Eye (tissue), 1 donor: Measurements from ENCODE around the gene ABCC5.

Experiments
- DNase-seq: peaks from one replicate; pipeline ENCODE4 v3.0.0-alpha.2; 2015

ABCC5 gene

GRCh38 chr3:183968666-183969245 lies 48.9 kb downstream of the ABCC5 start:
- DNase-seq = no peak

DNA sequence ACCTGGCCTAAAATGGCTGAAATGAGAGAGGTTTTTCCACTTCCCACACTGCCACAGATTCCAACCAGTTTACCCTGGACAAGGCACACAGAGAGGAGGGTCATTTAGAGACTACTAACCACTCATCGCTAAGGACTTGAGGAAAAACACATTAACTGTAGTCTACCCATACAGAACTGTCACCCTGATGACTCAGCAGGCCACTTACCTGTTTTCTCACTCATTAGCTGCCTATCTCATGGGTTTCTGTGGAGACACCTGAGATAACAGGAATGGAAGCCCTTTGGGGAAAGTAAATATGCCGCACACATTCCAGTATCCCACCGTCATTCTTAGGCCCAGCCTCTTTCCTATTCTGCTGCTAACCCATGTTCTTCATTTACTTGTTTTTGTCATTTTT lies 50.0 kb downstream of the ABCC5 start:
- no peak for DNase-seq

DNA sequence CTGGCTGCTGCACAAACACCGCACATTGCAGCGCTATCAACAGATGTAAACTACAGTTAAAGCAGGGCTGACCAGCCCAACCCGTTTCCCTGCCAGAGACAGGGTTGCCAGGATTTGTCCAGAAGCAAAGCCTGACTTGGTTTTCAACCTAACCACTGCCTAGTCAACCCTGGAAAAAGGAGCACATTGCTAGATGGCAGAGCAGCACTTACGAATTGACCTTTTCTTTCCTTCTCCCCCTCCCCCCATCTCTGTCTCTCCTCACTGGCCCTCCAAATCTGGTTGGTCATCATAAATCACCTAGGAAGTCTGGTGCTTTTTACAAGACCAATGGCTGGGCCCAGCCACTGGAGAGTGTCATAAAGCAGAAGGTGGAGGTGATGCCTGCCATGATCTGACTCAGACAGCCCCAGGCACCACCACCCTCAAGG lies 51.3 kb downstream of the ABCC5 start:
- no peak for DNase-seq

- peak; percentile 5 for DNase-seq
Observed at GRCh38 chr3:183962807-183963206, 54.9 kb downstream of the ABCC5 start.

GRCh38 chr3:183959214-183959613 lies 58.5 kb downstream of the ABCC5 start:
- DNase-seq = no peak

DNA sequence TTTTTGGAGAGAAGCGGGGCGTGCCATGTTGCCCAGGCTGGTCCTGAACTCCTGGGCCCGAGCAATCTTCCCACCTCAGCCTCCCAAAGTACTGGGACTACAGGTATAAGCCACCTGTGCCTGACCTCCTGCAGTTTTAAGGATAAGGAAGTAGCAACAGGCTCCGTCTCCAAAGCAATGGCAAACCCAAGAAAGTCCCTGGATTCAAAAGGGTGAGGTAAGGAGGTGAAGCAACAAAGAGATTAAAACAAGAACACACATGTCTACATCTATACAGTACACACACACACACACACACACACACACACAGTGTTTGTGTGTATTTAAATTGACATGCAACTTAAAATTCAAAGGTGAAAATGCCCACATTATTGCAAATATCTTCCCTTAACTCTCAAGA lies 58.9 kb downstream of the ABCC5 start:
- DNase-seq = no peak

GRCh38 chr3:183958226-183958625 lies 59.5 kb downstream of the ABCC5 start:
- no peak for DNase-seq

DNA sequence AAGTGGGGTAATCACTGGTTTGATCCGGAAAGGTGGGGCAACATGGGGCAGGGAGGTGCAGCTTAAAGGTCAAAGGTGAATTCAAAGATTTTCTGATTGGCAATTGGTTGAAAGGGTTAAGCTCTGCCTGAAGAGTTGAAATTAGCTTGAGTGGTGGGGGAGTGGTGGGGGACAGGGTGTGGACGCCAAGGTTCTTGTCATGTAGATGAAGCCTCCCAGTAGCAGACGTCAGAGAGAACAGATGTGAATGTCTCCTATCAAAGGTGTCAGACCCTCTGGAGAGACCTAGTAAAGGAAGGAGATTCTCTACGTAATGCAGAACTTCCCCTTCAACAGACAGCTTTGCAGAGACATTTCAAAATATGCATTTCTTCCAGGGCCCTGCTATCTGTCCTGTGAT lies 62.8 kb downstream of the ABCC5 start:
- DNase-seq = no peak

DNA sequence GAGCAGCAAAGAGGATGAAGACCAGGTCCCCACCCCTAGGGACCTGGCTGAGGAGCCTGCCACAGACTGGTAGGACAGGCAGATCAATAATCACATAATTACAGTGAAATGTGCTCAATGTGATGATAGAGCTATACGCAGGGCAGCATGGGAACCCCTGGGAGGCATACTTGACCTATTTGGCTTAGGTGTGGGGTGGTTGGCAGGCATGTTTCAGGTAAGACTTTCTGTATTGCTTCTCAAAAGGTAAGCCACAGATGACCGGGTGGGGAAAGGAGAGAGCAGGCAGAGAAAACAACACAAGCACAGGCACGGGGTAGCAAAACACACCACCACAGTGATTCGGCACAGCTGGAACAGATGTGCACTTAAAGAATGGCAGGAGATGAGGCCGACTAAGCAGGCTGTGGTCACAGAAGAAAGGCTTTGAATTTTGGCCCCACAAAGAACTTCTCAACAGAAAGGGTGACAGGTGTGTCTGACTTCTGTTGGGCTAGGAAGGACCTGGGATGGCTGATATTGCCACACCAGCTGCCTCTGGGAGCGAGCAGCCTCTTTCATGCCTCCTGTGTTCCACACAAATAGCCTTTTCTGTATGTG lies 64.1 kb downstream of the ABCC5 start:
- DNase-seq = no peak

DNA sequence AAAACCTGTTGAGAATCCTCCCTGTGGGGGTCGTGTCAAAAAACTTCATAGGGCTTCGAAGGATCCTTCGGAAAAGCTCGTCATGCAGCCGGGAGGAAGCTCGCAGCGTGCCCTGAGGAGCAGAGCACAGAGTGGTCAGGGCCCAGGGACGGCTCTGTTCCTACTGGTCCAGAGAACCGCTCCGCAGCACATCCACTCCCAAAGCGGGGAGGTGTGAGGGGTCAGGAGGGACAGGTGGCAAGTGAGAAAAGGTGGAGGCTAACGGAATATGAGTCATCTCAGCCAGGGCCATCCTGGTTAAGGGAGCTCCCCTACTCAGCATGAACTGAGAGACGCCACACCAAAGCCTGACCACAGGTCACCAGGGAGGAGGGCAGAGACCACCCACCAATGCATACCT lies 66.2 kb downstream of the ABCC5 start:
- DNase-seq = no peak

DNA sequence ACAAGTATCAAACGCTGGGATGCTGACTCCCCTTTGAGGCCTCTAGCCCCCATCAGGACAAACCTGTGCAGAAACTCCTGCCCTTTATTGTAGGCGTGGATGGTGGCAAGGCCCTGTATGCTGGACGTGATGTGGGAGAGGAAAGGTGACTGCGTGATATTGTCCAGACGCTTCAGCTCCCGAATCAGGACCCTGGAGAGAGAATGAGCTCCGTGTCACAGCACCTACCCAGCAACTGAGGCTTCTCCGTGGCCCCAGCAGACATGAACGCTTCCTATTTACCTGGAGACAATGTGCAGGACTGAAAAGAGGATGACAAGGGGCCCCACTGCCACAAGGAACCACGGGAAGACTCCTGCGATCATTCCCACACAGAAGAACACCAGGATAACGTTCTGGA lies 68.0 kb downstream of the ABCC5 start:
- no peak for DNase-seq

GRCh38 chr3:183946037-183946436 lies 71.6 kb downstream of the ABCC5 start:
- no peak for DNase-seq

- no peak for DNase-seq
Observed at GRCh38 chr3:183944775-183945174, 72.9 kb downstream of the ABCC5 start.

DNA sequence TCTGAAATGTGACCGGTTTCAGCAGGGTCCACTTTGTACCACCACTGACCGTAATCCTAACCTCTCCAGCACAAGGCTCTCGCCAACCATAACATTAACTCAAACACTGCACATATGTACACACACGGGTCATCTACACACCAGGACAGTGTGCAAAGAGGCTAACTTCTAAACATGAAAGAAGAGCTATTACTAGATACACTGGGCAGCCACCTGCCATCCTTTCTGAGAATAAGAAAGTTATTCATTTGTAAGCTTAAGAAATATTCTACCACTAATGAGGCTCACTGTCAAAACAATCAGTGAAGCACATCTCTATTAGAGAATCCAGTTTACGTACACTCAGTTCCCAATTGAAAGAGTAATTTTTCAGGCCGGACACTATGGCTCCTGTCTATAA lies 73.9 kb downstream of the ABCC5 start:
- no peak for DNase-seq

DNA sequence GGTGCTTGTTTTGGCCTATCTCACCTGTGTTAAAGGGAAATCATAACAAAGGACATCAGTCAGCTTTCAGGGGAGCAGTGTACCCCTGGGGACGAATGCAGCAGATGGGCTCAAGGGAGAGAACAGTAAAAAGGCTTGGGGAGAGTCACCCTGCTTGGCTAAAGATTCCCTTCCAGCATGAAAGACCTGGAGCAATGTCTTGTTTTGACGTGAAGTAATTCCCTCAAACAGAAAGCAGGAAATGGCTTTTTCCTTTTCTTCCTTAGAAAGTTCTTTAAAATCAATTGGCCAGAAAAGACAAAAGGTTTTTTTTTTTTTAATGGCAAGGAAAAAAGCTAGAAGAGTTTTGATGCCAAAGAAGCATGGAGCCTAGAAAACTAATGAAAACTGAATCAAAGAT lies 76.5 kb downstream of the ABCC5 start:
- DNase-seq = no peak

DNA sequence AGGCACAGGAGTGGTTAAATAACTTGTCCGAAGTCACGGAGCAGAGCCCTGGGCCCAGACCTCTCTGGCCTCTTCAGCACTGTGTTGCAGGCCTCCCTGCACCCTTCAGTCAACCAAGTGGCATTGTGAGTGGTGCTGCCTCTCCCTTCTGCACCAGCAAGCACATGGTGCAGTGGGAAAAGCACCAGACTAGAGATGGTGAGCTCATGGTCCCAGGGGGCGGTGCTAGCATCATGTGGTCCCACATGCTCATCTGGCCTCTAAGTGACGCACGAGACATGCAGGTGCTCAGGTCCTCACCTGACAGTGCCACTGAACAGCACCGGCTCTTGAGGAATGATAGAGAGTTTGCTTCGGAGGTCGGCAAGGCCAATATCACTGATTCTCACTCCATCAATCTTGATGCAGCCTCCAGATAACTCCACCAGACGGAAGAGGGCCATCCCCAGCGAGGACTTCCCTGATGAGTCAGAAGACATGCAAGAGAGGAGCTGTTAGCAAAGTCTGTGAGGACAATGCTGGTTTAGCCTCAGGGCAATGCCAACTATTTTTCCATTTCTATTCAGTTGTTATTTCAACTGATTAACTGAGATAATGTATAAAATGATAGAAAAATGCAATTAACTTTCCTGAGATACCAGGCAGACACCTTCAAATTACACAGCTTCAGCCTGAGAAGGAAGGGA lies 79.9 kb downstream of the ABCC5 start:
- no peak for DNase-seq

DNA sequence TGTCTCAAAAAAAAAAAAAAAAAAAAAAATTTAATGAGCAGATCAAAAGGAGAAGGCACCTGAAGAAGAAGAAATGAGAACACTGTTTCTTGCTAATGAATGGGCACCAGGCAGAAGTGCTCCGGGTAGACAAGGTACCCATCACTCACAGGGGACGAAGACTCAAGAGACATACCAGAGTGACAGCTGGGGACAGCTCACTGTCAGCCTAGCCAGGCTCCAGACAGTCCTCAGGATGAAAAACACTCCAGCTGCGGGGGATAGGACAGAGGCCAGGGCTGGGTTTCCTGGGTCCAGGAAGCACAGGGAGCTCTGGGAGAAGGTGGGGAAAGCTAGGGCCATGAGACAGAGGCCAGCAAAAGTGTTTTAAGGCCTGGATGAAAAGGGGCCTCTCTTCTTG lies 84.5 kb downstream of the ABCC5 start:
- no peak for DNase-seq

DNA sequence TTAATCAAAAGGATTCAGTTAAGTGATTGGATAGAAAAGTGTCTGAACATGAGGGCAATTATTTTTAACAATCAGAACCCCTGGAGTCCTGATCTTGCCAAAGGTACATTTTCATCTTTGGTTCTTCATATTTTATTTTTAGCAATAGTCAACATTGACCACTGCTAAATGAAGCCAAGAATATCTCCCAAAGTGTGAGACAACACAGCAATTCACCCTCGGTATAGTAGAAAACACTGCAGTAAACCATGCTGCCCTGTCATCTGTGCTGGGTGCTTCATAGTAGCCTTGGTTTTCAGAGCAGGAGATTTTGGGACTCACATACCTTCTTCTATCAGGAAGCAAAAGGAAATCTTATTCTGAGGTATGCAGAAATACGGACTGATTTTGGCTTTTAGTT lies 85.8 kb downstream of the ABCC5 start:
- DNase-seq = no peak

- no peak for DNase-seq
Observed at GRCh38 chr3:183930086-183930485, 87.6 kb downstream of the ABCC5 start.

DNA sequence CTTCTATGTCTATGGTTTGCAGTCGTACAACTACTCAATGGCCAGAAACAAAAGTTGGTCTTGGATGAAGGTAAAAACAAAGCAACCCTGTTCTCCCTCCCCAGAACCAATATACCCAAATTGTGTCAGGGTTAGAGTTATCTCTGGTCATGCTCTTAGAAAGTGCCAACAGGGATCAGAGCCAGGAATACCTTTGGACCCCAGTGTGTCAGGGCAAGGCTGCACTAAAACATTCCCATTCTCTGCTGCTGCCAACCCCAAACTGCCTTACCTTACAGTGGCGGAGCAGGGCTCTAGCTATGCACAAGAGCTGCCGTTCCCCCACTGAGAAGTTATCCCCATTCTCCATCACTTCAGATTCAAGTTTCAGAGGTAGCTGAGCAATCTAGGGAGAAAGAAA lies 90.6 kb downstream of the ABCC5 start:
- DNase-seq = no peak

- DNase-seq = no peak
Observed at GRCh38 chr3:183924956-183925355, 92.7 kb downstream of the ABCC5 start.

DNA sequence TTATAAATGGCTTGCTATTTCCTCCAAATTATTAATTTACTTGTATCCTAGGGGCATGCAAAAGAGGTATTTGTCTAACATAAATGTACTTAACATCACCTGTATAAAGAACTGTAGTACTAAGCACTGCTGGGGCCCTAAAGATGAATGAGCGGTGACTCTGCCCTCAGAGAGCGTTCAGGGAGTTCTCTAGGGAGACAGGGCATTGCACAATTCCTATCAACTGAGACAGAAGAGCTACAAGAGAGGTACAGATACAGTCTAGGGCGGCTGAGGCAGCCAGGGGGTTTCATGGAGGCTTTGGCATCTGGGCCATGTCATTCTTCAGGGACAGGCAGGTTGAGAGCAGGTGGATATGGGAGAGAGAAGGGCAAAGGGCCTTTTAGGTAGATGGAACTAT lies 93.1 kb downstream of the ABCC5 start:
- DNase-seq = no peak

DNA sequence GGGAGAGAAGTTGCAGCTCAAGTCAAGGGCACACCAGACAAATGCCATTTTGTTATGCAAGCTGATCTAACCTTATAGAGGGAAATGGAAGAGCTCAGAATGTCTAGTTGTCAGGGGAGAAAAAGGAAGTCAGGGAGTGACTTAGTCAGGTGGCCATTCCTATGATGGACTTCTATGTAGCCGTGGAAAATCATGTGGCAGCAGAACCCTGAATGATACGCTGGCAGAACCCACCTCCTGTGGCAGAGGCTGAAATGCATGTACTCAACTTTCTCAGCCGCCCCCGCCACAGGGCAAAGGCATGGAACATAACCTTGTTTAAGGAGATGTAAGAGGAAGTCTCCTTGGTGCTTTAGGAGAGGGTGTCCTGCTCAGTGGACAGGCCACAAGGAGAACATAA lies 95.3 kb downstream of the ABCC5 start:
- DNase-seq = no peak

GRCh38 chr3:183921096-183921495 lies 96.6 kb downstream of the ABCC5 start:
- no peak for DNase-seq

- DNase-seq = peak; percentile 76
Observed at GRCh38 chr3:183920416-183920815, 97.3 kb downstream of the ABCC5 start.
